ENCODE measurements around the gene OXT.

GRCh38 chr20:3072530-3073250 lies 1.3 kb downstream of the OXT start:
- TF ChIP-seq, protein P1, sequence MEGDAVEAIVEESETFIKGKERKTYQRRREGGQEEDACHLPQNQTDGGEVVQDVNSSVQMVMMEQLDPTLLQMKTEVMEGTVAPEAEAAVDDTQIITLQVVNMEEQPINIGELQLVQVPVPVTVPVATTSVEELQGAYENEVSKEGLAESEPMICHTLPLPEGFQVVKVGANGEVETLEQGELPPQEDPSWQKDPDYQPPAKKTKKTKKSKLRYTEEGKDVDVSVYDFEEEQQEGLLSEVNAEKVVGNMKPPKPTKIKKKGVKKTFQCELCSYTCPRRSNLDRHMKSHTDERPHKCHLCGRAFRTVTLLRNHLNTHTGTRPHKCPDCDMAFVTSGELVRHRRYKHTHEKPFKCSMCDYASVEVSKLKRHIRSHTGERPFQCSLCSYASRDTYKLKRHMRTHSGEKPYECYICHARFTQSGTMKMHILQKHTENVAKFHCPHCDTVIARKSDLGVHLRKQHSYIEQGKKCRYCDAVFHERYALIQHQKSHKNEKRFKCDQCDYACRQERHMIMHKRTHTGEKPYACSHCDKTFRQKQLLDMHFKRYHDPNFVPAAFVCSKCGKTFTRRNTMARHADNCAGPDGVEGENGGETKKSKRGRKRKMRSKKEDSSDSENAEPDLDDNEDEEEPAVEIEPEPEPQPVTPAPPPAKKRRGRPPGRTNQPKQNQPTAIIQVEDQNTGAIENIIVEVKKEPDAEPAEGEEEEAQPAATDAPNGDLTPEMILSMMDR (IDR thresholded peaks at IDR 0.05), result no peak
- no peak for TF ChIP-seq POLR2AphosphoS5 (IDR thresholded peaks at IDR 0.05)

All from gastroesophageal sphincter (tissue), 3 donors.